Urothelium cell line (cell line): Measurements from ENCODE around the gene TVP23A.

Source experiments
- DNase-seq: peaks from one replicate; pipeline ENCODE4 v3.0.0; 2011; ENCODE audit warnings: low spot score, mixed read lengths
- FAIRE-seq: peaks from 2 replicates; lab custom pipeline; 2011; peaks lifted over from hg19 to GRCh38; lab: Jason Lieb, UNC

TVP23A gene

GRCh38 chr16:10817963-10818941, at the start of gene TVP23A:
TVP23A (minus strand) TSS chr16:10818794; CDS start chr16:10818493, 301 bp downstream.
- FAIRE-seq: no peak
- no peak for DNase-seq

- no peak for FAIRE-seq
- DNase-seq: no peak
Observed at GRCh38 chr16:10868104-10868595, 49.6 kb upstream of the TVP23A start.

- no peak for FAIRE-seq
- no peak for DNase-seq
Observed at GRCh38 chr16:10867199-10867598, 48.6 kb upstream of the TVP23A start.

- DNase-seq (no peak), FAIRE-seq (no peak)
Observed at GRCh38 chr16:10865991-10866966, 47.7 kb upstream of the TVP23A start.

- FAIRE-seq (peak; percentile 32), DNase-seq (peak; percentile 77)
Observed at GRCh38 chr16:10862438-10862837, 43.8 kb upstream of the TVP23A start.

GRCh38 chr16:10859658-10860057, 41.1 kb upstream of the TVP23A start:
- FAIRE-seq (no peak), DNase-seq (no peak)

GRCh38 chr16:10859020-10859419, 40.4 kb upstream of the TVP23A start:
- DNase-seq (no peak), FAIRE-seq (no peak)

- FAIRE-seq: no peak
- no peak for DNase-seq
Observed at GRCh38 chr16:10858203-10858602, 39.6 kb upstream of the TVP23A start.

GRCh38 chr16:10856042-10856441, 37.4 kb upstream of the TVP23A start:
- FAIRE-seq (no peak), DNase-seq (no peak)

GRCh38 chr16:10852948-10853347, 34.4 kb upstream of the TVP23A start:
- FAIRE-seq: no peak

GRCh38 chr16:10852286-10852685, 33.7 kb upstream of the TVP23A start:
- DNase-seq: no peak
- no peak for FAIRE-seq

More at GRCh38 chr16:10852948-10853347, 34.4 kb upstream of the TVP23A start:
- DNase-seq: no peak

- DNase-seq (no peak), FAIRE-seq (no peak)
Observed at GRCh38 chr16:10851512-10851911, 32.9 kb upstream of the TVP23A start.

- DNase-seq (no peak), FAIRE-seq (peak; percentile 61)
Observed at GRCh38 chr16:10850478-10850850, 31.9 kb upstream of the TVP23A start.

GRCh38 chr16:10849736-10850477, 31.3 kb upstream of the TVP23A start:
- DNase-seq (no peak), FAIRE-seq (no peak)

GRCh38 chr16:10847176-10847575, 28.6 kb upstream of the TVP23A start:
- FAIRE-seq: no peak

GRCh38 chr16:10846213-10846998, 27.8 kb upstream of the TVP23A start:
- no peak for FAIRE-seq
- DNase-seq: no peak

More at GRCh38 chr16:10847176-10847575, 28.6 kb upstream of the TVP23A start:
- no peak for DNase-seq

GRCh38 chr16:10840703-10841102, 22.1 kb upstream of the TVP23A start:
- FAIRE-seq (no peak), DNase-seq (no peak)

- DNase-seq (no peak), FAIRE-seq (no peak)
Observed at GRCh38 chr16:10839279-10839666, 20.7 kb upstream of the TVP23A start.

- DNase-seq: no peak
- no peak for FAIRE-seq
Observed at GRCh38 chr16:10838621-10839278, 20.2 kb upstream of the TVP23A start.
